H1 (cell line): ENCODE results near the gene HERC3. TPM values are rescaled to one million over a fixed set of nuclear protein-coding genes. Genes with fewer than 3 reads are reported as not detected.

Experiments used
- CTCF ChIA-PET: fragments of 300-600 bp; sonication (Branson Sonifier 250); formaldehyde crosslinking; loops from one replicate; lab custom pipeline; 2021; ENCODE audit not compliant: partially characterized antibody; lab: Charles Lee
- POLR2A ChIA-PET: fragments of 300-600 bp; sonication (Branson Sonifier 250); formaldehyde crosslinking; loops from one replicate; lab custom pipeline; 2021; ENCODE audit warnings: inconsistent platforms; ENCODE audit not compliant: partially characterized antibody; lab: Charles Lee
- DNase-seq, 2 experiments: peaks; one replicate each; pipeline versions ENCODE4 v3.0.0 to v3.0.0-alpha.2; 2010 to 2022; ENCODE audit warnings: low spot score in 2 of 2, low read depth in 1 of 2, mixed read lengths in 1 of 2
- FAIRE-seq: peaks from 2 replicates; lab custom pipeline; 2011; peaks lifted over from hg19 to GRCh38; lab: Jason Lieb, UNC
- H2AFZ ChIP-seq: 2 replicates; pipeline ENCODE4 v1.8.1; 2012; ENCODE audit warnings: low read length, inconsistent platforms
- H2AK5ac ChIP-seq: 2 replicates; pipeline ENCODE4 v1.6.1; 2013; ENCODE audit warnings: low read depth, low read length
- H2BK120ac ChIP-seq: replicated peaks from 2 replicates; pipeline ENCODE3; 2013; ENCODE audit warnings: low read depth, low read length, inconsistent platforms
- H2BK12ac ChIP-seq: 2 replicates; pipeline ENCODE4 v1.6.1; 2013; ENCODE audit warnings: low read depth, low read length
- H2BK15ac ChIP-seq: 2 replicates; pipeline ENCODE4 v1.6.1; 2013; ENCODE audit warnings: low read length
- H2BK20ac ChIP-seq: 2 replicates; pipeline ENCODE4 v1.6.1; 2013; ENCODE audit warnings: low read length
- H2BK5ac ChIP-seq: 2 replicates; pipeline ENCODE4 v1.6.1; 2013; ENCODE audit warnings: low read depth, low read length
- H3K14ac ChIP-seq: 2 replicates; pipeline ENCODE4 v1.6.1; 2013; ENCODE audit warnings: inconsistent platforms; ENCODE audit not compliant: insufficient read length
- H3K18ac ChIP-seq: 2 replicates; pipeline ENCODE4 v1.6.1; 2013; ENCODE audit warnings: low read length; ENCODE audit errors: extremely low read depth
- H3K23ac ChIP-seq: 2 replicates; pipeline ENCODE4 v1.6.1; 2013; ENCODE audit warnings: inconsistent platforms; ENCODE audit not compliant: insufficient read length
- H3K23me2 ChIP-seq: 2 replicates; pipeline ENCODE4 v1.6.1; 2013; ENCODE audit warnings: low read depth, low read length
- H3K27ac ChIP-seq: 2 replicates; pipeline ENCODE4 v1.6.1; 2011; ENCODE audit warnings: low read depth, low read length, inconsistent platforms
- H3K27me3 ChIP-seq, 4 experiments: replicated peaks in 1 of 4; 1 replicate in 1 of 4; 2 replicates in 3 of 4; pipeline versions ENCODE4 v1.6.1 to v1.8.1; 2011 to 2013; ENCODE audit warnings: low read length in 3 of 4, mild to moderate bottlenecking in 3 of 4, inconsistent platforms in 2 of 4, mixed read lengths in 2 of 4, moderate library complexity in 1 of 4; ENCODE audit not compliant: control insufficient read depth in 3 of 4, insufficient read depth in 3 of 4; ENCODE audit errors: extremely low read depth in 1 of 4
- H3K36me3 ChIP-seq, 4 experiments: 2 replicates each; pipeline versions ENCODE4 v1.6.1 to v1.8.1; 2011 to 2013; ENCODE audit warnings: mild to moderate bottlenecking in 4 of 4, low read length in 3 of 4, moderate library complexity in 2 of 4, control low read depth in 1 of 4, inconsistent platforms in 1 of 4; ENCODE audit not compliant: insufficient read depth in 4 of 4, control insufficient read depth in 2 of 4
- H3K4ac ChIP-seq: replicated peaks from 2 replicates; pipeline ENCODE3; 2013; ENCODE audit warnings: low read length, low read depth, mixed read lengths, inconsistent platforms; ENCODE audit not compliant: insufficient read length
- H3K4me1 ChIP-seq, 4 experiments: replicated peaks in 1 of 4; 1 replicate in 1 of 4; 2 replicates in 3 of 4; pipeline versions ENCODE4 v1.6.1 to v1.8.1; 2011 to 2013; ENCODE audit warnings: low read length in 3 of 4, inconsistent platforms in 2 of 4, mixed read lengths in 1 of 4; ENCODE audit not compliant: insufficient read depth in 4 of 4, control insufficient read depth in 3 of 4
- H3K4me2 ChIP-seq, 2 experiments: 2 replicates each; pipeline versions ENCODE4 v1.6.1 to v1.8.1; 2011 to 2013; ENCODE audit warnings: low read depth in 2 of 2, low read length in 2 of 2, control low read depth in 1 of 2, inconsistent platforms in 1 of 2, mild to moderate bottlenecking in 1 of 2; ENCODE audit not compliant: insufficient read depth in 1 of 2
- H3K4me3 ChIP-seq, 4 experiments: fragments of 200-600, 300-600 bp in 1 of 4; sonication (generic), shearing (Covaris generic), sonication (Bioruptor Twin) in 1 of 4; 2 replicates each; pipeline versions ENCODE4 v1.5.1 to v1.8.1; 2011 to 2016; ENCODE audit warnings: low read length in 4 of 4, low read depth in 3 of 4, control low read depth in 2 of 4, inconsistent platforms in 2 of 4, mild to moderate bottlenecking in 2 of 4, mixed read lengths in 1 of 4, moderate library complexity in 1 of 4; ENCODE audit not compliant: insufficient read depth in 2 of 4; ENCODE audit errors: extremely low read depth in 1 of 4
- H3K56ac ChIP-seq: replicated peaks from 2 replicates; pipeline ENCODE3; 2013; ENCODE audit warnings: low read depth, mild to moderate bottlenecking, mixed read lengths, low read length, inconsistent platforms; ENCODE audit not compliant: insufficient read length
- H3K79me1 ChIP-seq: 2 replicates; pipeline ENCODE4 v1.6.1; 2013; ENCODE audit warnings: low read depth, low read length, control low read depth
- H3K79me2 ChIP-seq, 2 experiments: 2 replicates each; pipeline versions ENCODE4 v1.6.1 to v1.8.1; 2012 to 2013; ENCODE audit warnings: low read length in 2 of 2, mild to moderate bottlenecking in 2 of 2, inconsistent platforms in 1 of 2; ENCODE audit not compliant: insufficient read depth in 2 of 2, control insufficient read depth in 1 of 2
- H3K9ac ChIP-seq, 4 experiments: replicated peaks in 1 of 4; 1 replicate in 1 of 4; 2 replicates in 3 of 4; pipeline versions ENCODE4 v1.6.1 to v1.8.1; 2011 to 2013; ENCODE audit warnings: low read depth in 3 of 4, low read length in 3 of 4, control low read depth in 2 of 4, mild to moderate bottlenecking in 2 of 4, moderate library complexity in 2 of 4, inconsistent platforms in 1 of 4; ENCODE audit errors: extremely low read depth in 1 of 4
- H3K9me3 ChIP-seq, 2 experiments: 2 replicates each; pipeline versions ENCODE4 v1.6.1 to v1.8.1; 2012 to 2013; ENCODE audit warnings: mild to moderate bottlenecking in 2 of 2, moderate library complexity in 2 of 2, control low read depth in 1 of 2, inconsistent platforms in 1 of 2, low read depth in 1 of 2, low read length in 1 of 2, mixed read lengths in 1 of 2; ENCODE audit not compliant: insufficient read depth in 2 of 2
- H4K20me1 ChIP-seq, 2 experiments: replicated peaks in 1 of 2; 2 replicates each; pipeline versions ENCODE3 to v1.8.1; 2011 to 2013; ENCODE audit warnings: inconsistent platforms in 2 of 2, low read length in 2 of 2, mild to moderate bottlenecking in 1 of 2; ENCODE audit not compliant: insufficient read depth in 2 of 2, control insufficient read depth in 1 of 2
- H4K5ac ChIP-seq: 2 replicates; pipeline ENCODE4 v1.6.1; 2013; ENCODE audit warnings: low read length, low read depth, mixed read lengths, inconsistent platforms; ENCODE audit not compliant: insufficient read length
- H4K8ac ChIP-seq: 2 replicates; pipeline ENCODE4 v1.8.0; 2013; ENCODE audit warnings: mild to moderate bottlenecking, moderate library complexity, low read length, inconsistent platforms; ENCODE audit not compliant: insufficient read depth; ENCODE audit errors: extremely low read depth
- H4K91ac ChIP-seq: replicated peaks from 2 replicates; pipeline ENCODE3; 2013; ENCODE audit warnings: low read length, mixed read lengths, inconsistent platforms; ENCODE audit not compliant: insufficient read length
- BRCA1 ChIP-seq: IDR thresholded peaks from 2 replicates; pipeline ENCODE4 v1.6.1; 2012; ENCODE audit warnings: low read depth, low read length, improper control_type of control experiment
- EGR1 ChIP-seq: IDR thresholded peaks from 2 replicates; pipeline ENCODE4 v1.6.1; 2011; ENCODE audit warnings: low read depth, low read length, borderline replicate concordance
- KDM5A ChIP-seq: fragments of 200-600 bp; IDR thresholded peaks from 2 replicates; pipeline ENCODE4 v1.7.1; 2012; ENCODE audit warnings: mild to moderate bottlenecking, low read length, inconsistent platforms, mixed read lengths
- RFX5 ChIP-seq: IDR thresholded peaks from 2 replicates; pipeline ENCODE4 v1.6.1; 2011; ENCODE audit warnings: low read depth, low read length, improper control_type of control experiment, borderline replicate concordance
- RNF2 ChIP-seq: fragments of 200-900, 300-1000 bp; sonication (generic); IDR thresholded peaks from 2 replicates; pipeline ENCODE4 v1.7.1; 2016; ENCODE audit warnings: borderline replicate concordance, low read depth, mild to moderate bottlenecking, antibody characterized with exemption, low read length; ENCODE audit not compliant: poor library complexity, severe bottlenecking; ENCODE audit errors: missing control alignments
- RXRA ChIP-seq: IDR thresholded peaks from 2 replicates; pipeline ENCODE4 v1.6.1; 2011; ENCODE audit warnings: low read depth, mild to moderate bottlenecking, low read length, moderate library complexity; ENCODE audit not compliant: insufficient read depth
- SIX5 ChIP-seq: IDR thresholded peaks from 2 replicates; pipeline ENCODE4 v1.6.1; 2011; ENCODE audit warnings: mild to moderate bottlenecking, low read depth, low read length
- SP4 ChIP-seq: IDR thresholded peaks from 2 replicates; pipeline ENCODE4 v1.6.1; 2012; ENCODE audit warnings: low read length, inconsistent platforms
- SRF ChIP-seq: IDR thresholded peaks from 2 replicates; pipeline ENCODE4 v1.6.1; 2011; ENCODE audit warnings: mild to moderate bottlenecking, low read depth, low read length, moderate library complexity
- YY1 ChIP-seq: IDR thresholded peaks from 2 replicates; pipeline ENCODE4 v1.6.1; 2011; ENCODE audit warnings: low read depth, mild to moderate bottlenecking, low read length
- ZNF274 ChIP-seq: IDR thresholded peaks from 2 replicates; pipeline ENCODE4 v1.7.0; 2012; ENCODE audit warnings: low read length, borderline replicate concordance; ENCODE audit errors: extremely low read depth
- WGBS, 2 experiments: shearing (Covaris generic) in 1 of 2; methylation state at CpG; one replicate each; pipeline versions ENCODE4 v1.1.6 to v1.1.7; 2013 to 2015; ENCODE audit warnings: low lambda C conversion rate in 2 of 2, mixed read lengths in 2 of 2, inconsistent platforms in 1 of 2, low coverage in 1 of 2, missing lambda C conversion rate in 1 of 2; ENCODE audit not compliant: insufficient replicate concordance in 2 of 2, insufficient coverage in 1 of 2, insufficient read length in 1 of 2; ENCODE audit errors: extremely low coverage in 1 of 2, missing lambda C conversion rate in 1 of 2; 5-methylcytosine and 5-hydroxymethylcytosine counted together
- polyA plus RNA-seq, 7 experiments: library from polyadenylated mRNA; depleted of rRNA in 3 of 7; stranded (reverse) in 5 of 7; unstranded in 2 of 7; fragments of >200 nt in 5 of 7; fragments of 200-250 nt in 2 of 7; gene quantifications; 1 replicate in 5 of 7; 2 replicates in 1 of 7; 4 replicates in 1 of 7; pipeline versions ENCODE4 v1.2.1 to v1.2.3, GENCODE V29; 2011 to 2013; ENCODE audit warnings: missing spikeins in 2 of 7, mixed read lengths in 2 of 7
- total RNA-seq: library from RNA; stranded (reverse); fragmentation: NEBNext Ultra II Directional; extraction: Animal tissue kit (Norgen Biotek cat#: 25700); gene quantifications from 2 replicates; pipeline ENCODE4 v1.2.1, GENCODE V29; 2021

The HERC3 gene
- total and polyA plus RNA-seq, 2 of the 8 experiments (the other 6 are each of a cell fraction or from before 2014, with no cell fraction given), result 1.4 to 5.7 TPM

GRCh38 chr4:88728146-88728545 is 135.9 kb downstream of the HERC3 start:
- H3K79me2 ChIP-seq, result no peaks in the 10 kb centered on the region
- CTCF ChIA-PET, result interaction anchor here (0.5 to 2.2 kb wide), 4 partner anchors 9 to 200 kb away, joined by 3 to 6 read pairs (median 4); no protein-coding TSS in a partner anchor
- no peak overlapping the region for H2BK15ac ChIP-seq
- no peak overlapping the region for H2BK20ac ChIP-seq
- H2BK5ac ChIP-seq, result no peak overlapping the region
- H3K18ac ChIP-seq, result no peak overlapping the region
- peaks cover 2 to 12% (median 7%) of the 10 kb centered on the region in 4 experiments; a peak in 6 of 8 replicates for H3K36me3 ChIP-seq
- DNase-seq (no peak), FAIRE-seq (no peak)
- H2BK12ac ChIP-seq, result no peak overlapping the region
- POLR2A ChIA-PET, result no interaction called here
- no peak overlapping the region for H3K4ac ChIP-seq
- H3K56ac ChIP-seq, result no peak overlapping the region
- H2BK120ac ChIP-seq, result no peak overlapping the region
- H4K8ac ChIP-seq, result no peak overlapping the region
- no peaks in the 10 kb centered on the region for H4K20me1 ChIP-seq
- H3K27me3 ChIP-seq, result no peaks in the 10 kb centered on the region
- no peak for TF ChIP-seq SIX5
- no peak for TF ChIP-seq RXRA
- no peak for TF ChIP-seq BRCA1
- TF ChIP-seq RNF2, result no peak
- TF ChIP-seq ZNF274, result no peak
- no peak for TF ChIP-seq SRF
- no peak for TF ChIP-seq KDM5A
- TF ChIP-seq EGR1, result no peak
- TF ChIP-seq RFX5, result no peak
- no peak for TF ChIP-seq SP4
- no peak for TF ChIP-seq YY1
- peaks cover 0 to 4% (median 1%) of the 10 kb centered on the region in 4 experiments; a peak in 2 of 7 replicates for H3K4me1 ChIP-seq
- H3K4me3 ChIP-seq, result no peak overlapping the region
- H2AFZ ChIP-seq, result no peak overlapping the region
- H3K4me2 ChIP-seq, result no peak overlapping the region
- H3K27ac ChIP-seq, result no peak overlapping the region
- H3K23ac ChIP-seq, result no peak overlapping the region
- no peak overlapping the region for H3K9ac ChIP-seq
- H3K23me2 ChIP-seq, result no peaks in the 10 kb centered on the region
- 99% methylated on average over 6 of the region's 6 CpGs; no CpG with 5 or more reads in 1 of the 2 experiments for WGBS, 2 experiments
- H4K91ac ChIP-seq, result no peak overlapping the region
- no peak overlapping the region for H2AK5ac ChIP-seq
- no peaks in the 10 kb centered on the region for H3K9me3 ChIP-seq
- no peak overlapping the region for H4K5ac ChIP-seq
- H3K14ac ChIP-seq, result no peak overlapping the region
- H3K79me1 ChIP-seq, result no peaks in the 10 kb centered on the region
